GM12878 (cell line): ENCODE results near the gene CTNNBIP1. TPM values are rescaled to one million over a fixed set of nuclear protein-coding genes. Genes with fewer than 3 reads are reported as not detected.
A peak's percentile ranks its signal among the peaks of the same experiment; 100 is the strongest.

Experiments
- ATAC-seq: fragments of 200-7000 bp; cut with Tn5 transposase; 3 replicates; pipeline ENCODE4 v1.9.1; 2020; ENCODE audit warnings: mild to moderate bottlenecking, moderate library complexity
- BruUV-seq: library from RNA; stranded (reverse); fragments of 400-500 nt; replicated peaks from 2 replicates; lab custom pipeline; 2021; lab: Mats Ljungman, UMichigan
- CTCF ChIA-PET: fragments of 300-600 bp; sonication (Branson Sonifier 250); formaldehyde crosslinking; extraction: SDS; loops from one replicate; lab custom pipeline; 2021; ENCODE audit warnings: inconsistent platforms; lab: Yijun Ruan, JAX
- POLR2A ChIA-PET: fragments of 350-600 bp; formaldehyde crosslinking; extraction: SDS; loops from one replicate; lab custom pipeline; 2021; ENCODE audit warnings: inconsistent platforms; lab: Charles Lee
- RAD21 ChIA-PET: fragments of 300-600 bp; sonication (Branson Sonifier 250); formaldehyde crosslinking; loops from one replicate; lab custom pipeline; 2023; ENCODE audit warnings: antibody characterized with exemption; ENCODE audit not compliant: unreplicated experiment; lab: Charles Lee
- SMC1A ChIA-PET: fragments of 300-600 bp; sonication (Branson Sonifier 250); formaldehyde crosslinking; loops from one replicate; lab custom pipeline; 2023; ENCODE audit not compliant: unreplicated experiment, uncharacterized antibody; lab: Charles Lee
- DNase-seq: peaks from one replicate; pipeline ENCODE4 v3.0.0-alpha.2; 2011; ENCODE audit warnings: low read depth, low spot score
- FAIRE-seq: peaks from 3 replicates; lab custom pipeline; 2011; peaks lifted over from hg19 to GRCh38; lab: Jason Lieb, UNC
- H2AFZ ChIP-seq: 2 replicates; pipeline ENCODE4 v1.6.0; 2011; ENCODE audit warnings: low read depth, low read length, control low read depth; ENCODE audit not compliant: control insufficient read depth
- H3K27ac ChIP-seq: 2 replicates; pipeline ENCODE4 v1.5.1; 2011; ENCODE audit warnings: control low read depth; ENCODE audit not compliant: control insufficient read depth, insufficient read depth
- H3K27me3 ChIP-seq, 2 experiments: replicated peaks in 1 of 2; 2 replicates each; pipeline versions ENCODE4 v1.6.0 to v1.6.1; 2011; ENCODE audit warnings: low read length in 1 of 2; ENCODE audit not compliant: control insufficient read depth in 2 of 2, insufficient read depth in 2 of 2
- H3K36me3 ChIP-seq, 2 experiments: 2 replicates each; pipeline ENCODE4 v1.5.1; 2011; ENCODE audit warnings: low read length in 1 of 2; ENCODE audit not compliant: control insufficient read depth in 2 of 2, insufficient read depth in 2 of 2
- H3K4me1 ChIP-seq: 2 replicates; pipeline ENCODE4 v1.6.1; 2011; ENCODE audit warnings: mild to moderate bottlenecking, low read length, moderate library complexity, mixed read lengths; ENCODE audit not compliant: control insufficient read depth, insufficient read depth
- H3K4me2 ChIP-seq: 2 replicates; pipeline ENCODE4 v1.6.0; 2011; ENCODE audit warnings: control low read depth; ENCODE audit not compliant: control insufficient read depth, insufficient read depth
- H3K4me3 ChIP-seq: fragments of 200-600 bp; sonication (generic); 2 replicates; pipeline ENCODE4 v1.5.1; 2016
- H3K79me2 ChIP-seq: 2 replicates; pipeline ENCODE4 v1.6.0; 2011; ENCODE audit warnings: low read length; ENCODE audit not compliant: control insufficient read depth, insufficient read depth
- H3K9ac ChIP-seq: 2 replicates; pipeline ENCODE4 v1.8.0; 2011; ENCODE audit warnings: low read length, control low read depth, mixed read lengths; ENCODE audit not compliant: control insufficient read depth, insufficient read depth
- H3K9me3 ChIP-seq: replicated peaks from 3 replicates; pipeline ENCODE4 v1.5.1; 2011; ENCODE audit warnings: mild to moderate bottlenecking, low read length; ENCODE audit not compliant: control insufficient read depth, insufficient read depth
- H4K20me1 ChIP-seq: 2 replicates; pipeline ENCODE4 v1.6.0; 2011; ENCODE audit not compliant: control insufficient read depth, insufficient read depth
- ATF7 ChIP-seq: fragments of 450-650 bp; IDR thresholded peaks from 2 replicates; pipeline ENCODE4 v1.6.1; 2016; ENCODE audit warnings: low read depth, mild to moderate bottlenecking
- MTA2 ChIP-seq: fragments of 450-650 bp; IDR thresholded peaks from 2 replicates; pipeline ENCODE4 v1.6.1; 2016; ENCODE audit warnings: low read depth, mild to moderate bottlenecking, moderate library complexity
- NFIC ChIP-seq: IDR thresholded peaks from 2 replicates; pipeline ENCODE4 v1.6.1; 2012; ENCODE audit warnings: low read depth, mild to moderate bottlenecking, inconsistent platforms, low read length, moderate library complexity
- RAD21 ChIP-seq: IDR thresholded peaks from 2 replicates; pipeline ENCODE4 v1.6.1; 2011; ENCODE audit warnings: mild to moderate bottlenecking, low read depth, low read length, moderate library complexity; ENCODE audit not compliant: insufficient read depth
- RAD51 ChIP-seq: fragments of 450-650 bp; IDR thresholded peaks from 2 replicates; pipeline ENCODE4 v1.6.1; 2016; ENCODE audit warnings: moderate library complexity, mild to moderate bottlenecking, inconsistent platforms
- RUNX3 ChIP-seq: IDR thresholded peaks from 2 replicates; pipeline ENCODE4 v1.6.1; 2012; ENCODE audit warnings: low read length, inconsistent platforms
- YY1 ChIP-seq: IDR thresholded peaks from 2 replicates; pipeline ENCODE4 v1.6.1; 2011; ENCODE audit warnings: low read depth, mild to moderate bottlenecking, low read length
- ZNF622 ChIP-seq: fragments of 450-650 bp; IDR thresholded peaks from 2 replicates; pipeline ENCODE4 v1.6.1; 2017; ENCODE audit warnings: mild to moderate bottlenecking, inconsistent platforms
- WGBS: methylation state at CpG from one replicate; pipeline ENCODE4 v1.1.6; 2016; ENCODE audit warnings: low lambda C conversion rate; ENCODE audit not compliant: insufficient replicate concordance, insufficient coverage; ENCODE audit errors: missing lambda C conversion rate; 5-methylcytosine and 5-hydroxymethylcytosine counted together
- in situ Hi-C: fragments of 300-500 bp; cut with MboI; formaldehyde crosslinking; loops from 9 replicates; pipeline ENCODE4 v1.14.3; 2018; ENCODE audit warnings: mixed read lengths
- intact Hi-C: fragments of 100-400 bp; cut with micrococcal nuclease; formaldehyde crosslinking; loops from one replicate; pipeline ENCODE4 v1.14.2; 2022; ENCODE audit not compliant: unreplicated experiment
- polyA plus RNA-seq, 11 experiments: library from polyadenylated mRNA; depleted of rRNA in 4 of 11; unstranded in 6 of 11; stranded (reverse) in 5 of 11; fragments of >200 nt; fragmentation: Nextera tagmentation in 4 of 11; fragmentation: Illumina TruSeq in 1 of 11; extraction: Ambion mirVana in 4 of 11; extraction: Trizol in 1 of 11; gene quantifications; 1 replicate in 1 of 11; 2 replicates in 10 of 11; pipeline versions ENCODE4 v1.2.1 to v1.2.3, GENCODE V29; 2011 to 2016; ENCODE audit warnings: inconsistent platforms in 2 of 11, missing spikeins in 2 of 11, low read depth in 1 of 11
- total RNA-seq, 4 experiments: library from RNA; depleted of rRNA in 3 of 4; stranded (reverse); fragments of >200 nt in 3 of 4; fragmentation: Illumina TruSeq in 1 of 4; extraction: Trizol in 1 of 4; gene quantifications; 2 replicates each; pipeline versions ENCODE4 v1.2.1 to v1.2.3, GENCODE V29; 2013 to 2021

Gene CTNNBIP1
- total and polyA plus RNA-seq, 10 of the 15 experiments (the other 5 are each of a cell fraction or from before 2014, with no cell fraction given), result 0.42 to 31.8 (median 10.8) TPM

DNA sequence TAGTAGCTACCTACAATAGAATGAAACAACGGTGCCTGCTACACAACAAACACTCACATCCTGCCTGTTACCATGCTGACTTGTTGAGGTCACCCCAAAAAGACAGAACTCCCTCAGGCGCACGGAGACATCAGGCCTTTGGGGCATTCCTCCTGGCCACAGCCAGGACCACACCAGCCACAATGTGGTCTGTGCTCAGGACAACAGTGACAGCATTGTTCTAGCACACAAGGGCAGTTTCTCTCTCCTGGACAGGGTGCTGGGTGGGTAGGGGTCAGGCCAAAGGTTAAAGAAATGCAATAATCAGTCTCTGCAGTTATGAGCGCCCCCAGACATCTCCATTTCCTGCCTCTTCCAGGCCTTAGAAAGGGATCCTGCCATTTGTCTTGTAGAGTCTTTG, 39.5 kb downstream of the CTNNBIP1 start:
- H3K9me3 ChIP-seq, result no peaks in the 10 kb centered on the region
- ChIA-PET CTCF (interaction anchor here (0.6 to 19.1 kb wide), 5 partner anchors 9 to 145 kb away, joined by 3 to 562 read pairs (median 4); no protein-coding TSS in a partner anchor), POLR2A (interaction anchor here (0.6 kb wide), 1 partner anchor 157 kb away, joined by 3 read pairs; no protein-coding TSS in a partner anchor), SMC1A (interaction anchor here (0.8 to 16.6 kb wide), 2 partner anchors 87 to 624 kb away, joined by 4 to 428 read pairs; no protein-coding TSS in a partner anchor), RAD21 (interaction anchor here (6.4 kb wide), 1 partner anchor 85 kb away, joined by 83 read pairs; no protein-coding TSS in a partner anchor)
- H3K4me2 ChIP-seq, result no peak overlapping the region
- H4K20me1 ChIP-seq, result no peaks in the 10 kb centered on the region
- H3K27ac ChIP-seq, result no peak overlapping the region
- ATAC-seq (no peak), DNase-seq (no peak), FAIRE-seq (no peak)
- H3K36me3 ChIP-seq, result no peaks in the 10 kb centered on the region
- intact Hi-C loops, result no loop called here
- H3K9ac ChIP-seq, result no peak overlapping the region
- BruUV-seq, result no TSS peak
- 49% methylated on average over 4 of the region's 4 CpGs for WGBS
- no peak overlapping the region for H3K4me3 ChIP-seq
- in situ Hi-C loops, result loop anchor here (5.0 kb wide), 1 partner anchor 552 kb away; no protein-coding TSS in a partner anchor
- no peaks in the 10 kb centered on the region for H3K79me2 ChIP-seq
- TF ChIP-seq RUNX3, result peak; percentile 44
- no peak for TF ChIP-seq MTA2
- H3K27me3 ChIP-seq, result no peaks in the 10 kb centered on the region
- no peak overlapping the region for H2AFZ ChIP-seq
- H3K4me1 ChIP-seq, result 0 out of 2 replicates have a peak, but pooled peaks cover 6% of the 10 kb centered on the region

DNA sequence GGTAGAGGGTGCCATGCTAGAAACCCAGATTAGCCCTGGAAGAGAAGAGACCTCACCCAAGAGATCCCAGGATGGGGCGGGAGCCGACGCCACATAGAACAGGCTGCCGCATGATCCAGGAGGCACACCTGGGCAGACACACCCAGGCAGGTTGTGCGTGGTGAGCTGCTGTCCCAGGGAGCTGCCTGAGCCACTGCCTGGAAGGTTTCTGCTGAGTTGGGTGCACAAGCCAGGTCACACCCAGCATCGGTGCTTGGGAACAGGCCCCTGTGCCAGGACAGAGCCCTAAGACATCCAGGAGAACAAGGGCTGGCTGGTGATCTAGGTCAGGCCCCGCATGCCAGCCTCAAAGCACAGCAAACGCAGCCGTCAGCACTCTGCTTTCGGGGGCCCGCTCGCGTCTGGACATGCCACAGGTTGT, 40.2 kb downstream of the CTNNBIP1 start:
- DNase-seq (no peak), FAIRE-seq (no peak), ATAC-seq (no peak)
- no peaks in the 10 kb centered on the region for H4K20me1 ChIP-seq
- no peak overlapping the region for H3K4me2 ChIP-seq
- H3K27me3 ChIP-seq, result no peaks in the 10 kb centered on the region
- no peaks in the 10 kb centered on the region for H3K9me3 ChIP-seq
- ChIA-PET CTCF (interaction anchor here (0.9 to 19.1 kb wide), 7 partner anchors 8 to 254 kb away, joined by 3 to 562 read pairs (median 4); partner anchors contain the start of genes LZIC and NMNAT1), RAD21 (interaction anchor here (0.7 to 6.4 kb wide), 4 partner anchors 9 to 253 kb away, joined by 3 to 83 read pairs (median 8); no protein-coding TSS in a partner anchor), POLR2A (no interaction called here), SMC1A (interaction anchor here (1.0 to 16.6 kb wide), 4 partner anchors 9 to 254 kb away, joined by 3 to 428 read pairs (median 8); no protein-coding TSS in a partner anchor)
- H2AFZ ChIP-seq, result no peak overlapping the region
- no peak overlapping the region for H3K27ac ChIP-seq
- no peak overlapping the region for H3K4me3 ChIP-seq
- TF ChIP-seq NFIC (no peak), RAD51 (no peak), ZNF622 (no peak), YY1 (no peak), RAD21 (no peak), ATF7 (no peak)
- BruUV-seq, result no TSS peak
- peaks cover 3% of the 10 kb centered on the region; the same call in 1 of the 2 replicates for H3K4me1 ChIP-seq
- no peak overlapping the region for H3K9ac ChIP-seq
- H3K79me2 ChIP-seq, result no peaks in the 10 kb centered on the region
- 92% methylated on average over 13 of the region's 13 CpGs for WGBS
- in situ Hi-C loops, result loop anchor here (5.0 kb wide), 3 partner anchors 83 to 552 kb away; no protein-coding TSS in a partner anchor
- intact Hi-C loops, result loop anchor here (10.0 kb wide), 1 partner anchor 375 kb away; no protein-coding TSS in a partner anchor
- H3K36me3 ChIP-seq, result no peaks in the 10 kb centered on the region
